ENCODE results near the gene TRPC3.

The TRPC3 gene

DNA sequence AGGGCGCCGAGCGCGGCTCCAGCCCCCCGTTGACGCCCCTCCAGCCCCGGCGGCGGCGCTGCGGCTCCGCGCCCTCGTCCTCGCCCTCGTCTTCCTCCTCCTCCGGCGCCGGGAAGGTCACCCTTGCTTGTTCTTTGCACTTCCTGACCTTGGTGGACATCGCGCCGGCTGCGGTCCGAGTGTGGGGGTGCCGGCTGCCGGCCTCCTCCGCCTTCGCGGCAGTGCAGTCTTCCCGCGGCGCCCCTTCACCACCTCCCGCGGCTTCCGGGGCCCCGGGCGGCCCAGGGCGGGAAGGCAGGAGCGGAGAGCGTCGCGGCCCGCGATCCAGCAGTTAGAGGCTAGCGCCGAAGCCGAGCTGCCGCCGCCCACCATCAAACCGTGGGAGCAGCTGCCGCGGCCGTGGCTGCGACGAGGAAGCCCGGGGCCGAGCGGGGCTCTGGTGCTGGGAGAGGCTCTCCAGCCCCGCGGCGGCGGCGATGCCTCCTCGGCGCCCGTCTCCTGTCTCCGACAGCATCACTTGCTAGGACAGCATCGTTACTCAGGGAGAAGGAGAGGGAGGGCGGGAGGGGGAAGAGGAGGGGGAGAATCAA is at the start of gene TRPC3:
Gene TRPC3, minus strand, starts transcription at position 540 of the 590 bp plus-strand sequence. Its CDS starts 380 bp downstream, at position 160.
- DNase-seq = peak; percentile 2 to 4

DNA sequence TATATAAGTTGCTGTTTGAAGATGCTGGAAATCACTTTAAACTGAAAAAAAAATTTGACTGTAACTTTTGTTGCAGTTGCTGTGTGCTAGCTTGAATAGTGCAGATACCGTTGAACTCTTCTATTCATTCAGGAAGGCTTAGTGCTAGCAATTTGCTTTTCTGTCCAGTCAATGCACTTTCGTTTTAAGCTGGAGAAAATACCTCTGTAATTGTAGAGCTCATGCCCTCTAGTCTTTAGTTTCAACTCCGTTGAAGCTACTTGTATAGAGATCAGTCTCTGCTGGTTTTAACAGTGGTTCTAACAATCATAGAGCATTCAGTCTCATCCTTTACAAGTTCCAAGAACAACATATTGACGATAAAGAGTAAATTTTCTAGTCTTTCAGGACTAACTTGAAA is 49.0 kb upstream of the TRPC3 start:
- DNase-seq = no peak

DNA sequence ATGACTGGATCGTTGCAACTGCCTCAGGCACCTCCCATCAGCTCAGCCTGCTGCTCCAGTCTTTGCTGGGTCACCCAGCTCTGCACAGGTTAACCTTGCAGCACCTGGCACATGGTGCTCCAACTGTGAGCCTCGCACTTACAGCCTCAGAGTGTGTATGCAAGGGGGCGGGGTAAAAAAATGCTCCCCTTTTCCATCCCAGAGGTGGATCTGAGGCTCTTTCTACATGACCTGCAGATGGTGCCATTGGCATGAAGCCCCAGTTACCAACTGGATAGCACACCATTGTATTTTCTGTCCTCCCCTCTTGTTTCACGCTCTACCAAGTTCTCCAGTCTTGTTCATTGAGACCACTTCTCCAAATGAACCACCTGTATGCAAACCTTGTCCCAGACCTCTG is 46.2 kb upstream of the TRPC3 start:
- DNase-seq = peak in 1 of 2 experiments; percentile 19

DNA sequence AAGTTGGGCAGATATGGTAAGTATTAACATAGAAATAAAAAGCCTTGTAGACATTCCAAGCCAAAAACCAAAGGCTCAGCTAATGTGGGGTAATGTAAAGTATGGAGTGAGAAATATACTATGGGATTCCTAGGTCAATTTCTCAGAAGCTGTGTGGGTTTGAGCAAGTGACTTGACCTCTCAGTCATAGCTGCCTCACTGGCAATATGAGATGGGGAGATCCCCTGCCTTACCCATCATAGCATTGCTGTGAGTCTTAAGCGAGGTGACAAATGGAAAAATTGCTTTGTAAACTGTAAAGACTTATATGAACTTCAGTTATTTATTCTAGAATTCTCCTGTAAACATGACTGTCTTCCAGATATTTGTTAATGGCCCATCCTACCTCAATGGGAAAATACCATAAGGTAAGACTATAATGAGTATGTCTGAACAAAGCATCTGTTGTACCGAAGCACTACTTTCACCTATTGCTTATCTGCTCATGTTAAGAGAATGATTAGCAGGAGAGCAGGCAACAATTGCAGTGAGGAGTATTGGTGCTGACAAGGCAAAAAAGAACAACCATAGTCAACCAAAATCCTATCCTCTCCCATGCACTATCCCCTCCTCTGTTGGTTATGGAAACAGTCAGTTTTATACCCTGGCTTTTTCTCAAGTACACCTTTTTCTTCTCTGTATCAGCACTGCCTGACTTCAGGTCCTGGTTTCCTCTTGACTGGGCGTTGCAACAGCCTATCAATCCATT is 44.1 kb upstream of the TRPC3 start:
- DNase-seq = no peak

DNA sequence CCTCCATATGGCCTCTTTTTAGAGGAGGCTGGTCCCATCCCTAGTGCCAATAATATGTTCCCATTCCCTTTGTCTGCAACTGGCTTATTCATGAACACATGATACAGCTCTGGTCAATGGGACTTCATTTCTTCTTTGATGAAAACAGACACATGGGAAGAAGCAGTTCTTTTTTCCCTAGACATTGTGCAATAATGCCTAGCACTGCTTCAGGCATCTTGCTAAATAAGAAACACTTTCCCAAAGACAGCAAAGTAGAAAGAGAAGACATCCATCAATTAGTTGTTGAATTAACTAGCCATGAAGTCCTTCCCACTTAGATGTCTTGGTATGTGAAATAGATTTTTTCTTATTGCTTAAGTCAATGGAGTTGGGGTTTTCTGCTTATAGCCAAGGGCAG is 40.1 kb upstream of the TRPC3 start:
- DNase-seq = no peak

DNA sequence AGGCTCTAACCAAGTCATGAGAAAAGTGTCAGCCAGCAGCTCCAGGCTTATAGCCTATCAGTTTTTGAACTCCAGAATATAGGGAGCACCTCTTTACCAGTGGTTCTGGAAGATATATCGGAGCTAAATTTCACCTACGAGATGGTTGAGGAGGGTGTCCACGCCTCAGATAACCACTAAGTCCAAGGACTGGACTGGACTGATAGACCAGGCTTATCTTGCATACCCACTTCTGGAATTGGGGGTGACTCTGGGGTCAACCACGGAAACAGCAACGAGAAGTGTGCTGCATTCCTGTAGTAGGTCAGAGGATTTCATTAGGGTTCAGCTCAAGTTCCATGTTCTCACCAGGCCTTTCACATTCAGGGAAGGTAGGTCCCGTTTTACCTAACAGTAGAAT is 38.6 kb upstream of the TRPC3 start:
- DNase-seq = no peak

DNA sequence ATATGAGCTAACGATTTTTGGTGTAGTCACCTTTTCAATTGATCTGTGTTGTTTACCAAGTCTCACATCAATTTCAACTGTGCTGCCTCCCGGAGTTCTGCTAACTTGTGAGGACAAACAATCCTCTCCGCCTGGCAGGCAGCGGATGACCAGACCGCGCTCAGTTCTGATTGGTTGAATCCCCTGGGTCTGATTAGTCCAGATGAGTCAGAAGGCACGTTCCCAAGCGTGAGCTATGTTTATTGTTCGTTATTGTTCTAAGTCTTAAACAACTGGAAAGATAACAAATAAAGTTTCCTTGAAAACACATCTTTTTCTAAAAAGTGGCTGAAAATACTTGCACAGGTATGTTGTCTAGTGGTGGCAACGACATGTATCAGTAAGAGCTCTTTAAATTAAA is 37.9 kb upstream of the TRPC3 start:
- DNase-seq = no peak

DNA sequence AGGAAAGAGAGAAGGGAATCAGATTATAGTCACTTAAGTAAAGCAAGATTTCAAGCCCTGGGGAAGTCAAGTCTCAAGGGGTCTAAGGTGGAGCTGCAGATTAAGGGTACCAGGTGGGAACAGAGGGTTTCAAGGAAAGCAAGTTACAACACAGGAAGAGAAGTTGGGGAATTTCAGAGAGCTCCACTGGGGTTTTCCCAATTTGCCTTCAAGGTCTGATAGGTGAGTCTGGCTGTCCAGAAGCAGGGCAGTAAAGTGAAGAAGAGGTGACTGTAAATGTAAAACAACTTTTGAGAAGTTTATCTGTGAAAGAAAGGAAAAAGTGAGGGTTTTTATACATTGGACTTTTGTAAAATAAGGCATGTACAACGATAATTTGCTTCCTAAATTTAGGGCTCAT is 37.1 kb upstream of the TRPC3 start:
- no peak for DNase-seq

DNA sequence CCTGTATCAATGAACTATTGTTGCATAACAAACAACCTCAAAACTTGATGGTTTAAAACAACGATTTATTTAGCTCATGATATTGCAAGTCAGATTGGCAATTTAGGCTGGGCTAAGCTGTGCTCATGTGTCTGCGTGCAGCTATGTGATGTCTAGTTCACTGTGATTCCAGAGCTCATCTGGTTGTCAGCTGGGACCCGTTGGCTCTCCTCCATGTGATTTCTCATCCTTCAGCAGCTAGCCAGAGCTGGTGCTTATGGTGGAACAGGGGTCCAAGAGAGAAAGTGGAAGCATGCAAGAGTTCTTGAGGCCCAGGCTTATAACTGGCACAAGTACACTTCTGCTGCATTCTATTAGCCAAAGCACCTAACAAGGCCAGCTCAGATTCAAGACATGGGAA is 28.8 kb upstream of the TRPC3 start:
- DNase-seq = no peak

DNA sequence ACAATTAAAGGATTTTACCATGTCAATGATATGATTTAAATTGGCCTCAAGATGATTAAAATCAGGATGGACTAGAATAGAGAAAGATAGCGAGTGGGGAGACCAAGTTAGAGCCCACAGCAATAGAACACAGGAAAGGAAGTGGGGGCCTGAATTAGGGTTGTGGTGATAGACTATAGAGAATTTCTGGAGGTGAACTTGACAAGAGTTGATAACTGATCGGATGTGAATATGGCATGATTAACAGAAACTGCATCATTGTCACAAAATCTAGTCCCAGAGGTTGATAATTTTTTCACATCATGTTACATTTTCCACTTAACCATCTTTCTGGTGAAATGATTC is 26.3 kb upstream of the TRPC3 start:
- no peak for DNase-seq

DNA sequence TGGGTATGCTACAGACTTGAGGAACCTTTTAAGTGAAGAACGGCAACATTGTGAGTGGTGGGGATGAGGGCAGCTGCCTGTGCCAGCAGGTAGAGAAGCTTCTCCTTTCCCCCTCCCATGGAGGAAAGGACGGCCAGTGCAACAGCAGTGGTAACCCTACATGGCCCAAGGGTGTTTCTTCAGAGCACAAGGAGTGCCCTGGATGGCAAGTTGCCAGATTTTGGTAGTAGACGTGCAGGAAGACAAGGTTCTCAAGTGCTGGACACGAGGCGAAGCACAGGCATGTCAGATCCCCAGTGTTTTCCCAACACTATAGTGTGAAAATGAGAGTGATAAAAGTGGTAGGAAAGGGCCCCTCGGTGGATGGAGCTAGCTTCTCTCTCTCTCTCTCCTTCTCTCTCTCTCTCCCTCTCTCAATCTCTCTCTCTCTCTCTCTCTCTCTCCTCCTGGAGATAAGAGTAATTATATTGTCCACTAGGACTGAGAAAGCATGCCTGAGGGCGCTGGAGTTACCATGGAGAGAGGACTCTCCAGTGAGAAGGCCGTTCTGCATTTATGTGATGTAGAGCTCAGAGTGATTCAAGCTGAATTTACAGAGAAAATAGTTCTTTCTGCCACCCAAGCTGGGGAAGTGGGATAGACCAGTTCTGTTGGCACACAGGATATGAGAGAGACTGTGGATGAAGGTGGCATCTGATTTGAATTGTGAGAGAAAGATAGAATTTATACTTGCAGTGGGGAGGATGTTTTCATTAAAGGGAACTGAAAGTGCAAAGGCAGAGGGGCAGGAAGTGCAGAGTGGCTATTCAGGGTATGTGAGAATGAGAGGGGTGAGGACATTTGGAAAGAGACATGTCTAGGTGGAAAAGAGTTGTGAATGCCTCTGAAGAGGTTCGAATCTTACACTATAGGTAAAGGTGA is 25.7 kb upstream of the TRPC3 start:
- DNase-seq = no peak

DNA sequence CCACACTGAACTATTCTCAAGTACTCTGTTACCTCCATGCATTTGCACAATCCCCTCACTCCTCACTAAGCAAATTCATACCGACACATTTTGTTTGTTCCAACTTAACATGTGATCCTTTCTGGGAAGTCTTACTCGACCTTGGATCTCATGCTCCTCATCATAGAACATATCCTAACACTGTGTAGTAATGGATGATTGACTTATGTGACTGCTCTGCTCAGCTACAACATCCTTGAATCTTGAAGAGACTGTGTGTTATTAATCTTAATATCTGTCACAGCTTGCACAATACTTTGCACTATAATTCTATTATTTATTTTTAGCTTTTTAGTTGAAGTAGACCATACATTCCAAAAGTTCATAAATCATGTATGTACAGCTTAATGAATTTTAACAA is 23.9 kb upstream of the TRPC3 start:
- no peak for DNase-seq

DNA sequence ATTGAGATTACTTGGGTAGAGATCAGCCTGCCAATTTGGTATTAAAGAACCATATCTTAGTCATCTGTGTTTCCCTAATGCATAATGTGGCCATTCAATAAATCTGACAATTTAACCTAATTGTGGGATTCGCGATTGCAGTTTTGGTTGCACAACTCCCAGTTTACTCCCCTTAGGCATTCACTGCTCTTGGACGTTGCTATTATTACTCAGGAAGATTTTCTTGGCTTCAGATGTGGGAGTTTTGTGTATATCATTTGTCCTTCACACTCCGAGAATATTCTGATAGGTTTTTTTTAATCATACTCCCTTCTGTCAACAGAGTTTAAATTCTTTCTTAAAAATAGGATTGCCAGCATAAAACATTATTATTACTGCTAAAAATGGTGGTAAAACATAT is 22.0 kb upstream of the TRPC3 start:
- no peak for DNase-seq

DNA sequence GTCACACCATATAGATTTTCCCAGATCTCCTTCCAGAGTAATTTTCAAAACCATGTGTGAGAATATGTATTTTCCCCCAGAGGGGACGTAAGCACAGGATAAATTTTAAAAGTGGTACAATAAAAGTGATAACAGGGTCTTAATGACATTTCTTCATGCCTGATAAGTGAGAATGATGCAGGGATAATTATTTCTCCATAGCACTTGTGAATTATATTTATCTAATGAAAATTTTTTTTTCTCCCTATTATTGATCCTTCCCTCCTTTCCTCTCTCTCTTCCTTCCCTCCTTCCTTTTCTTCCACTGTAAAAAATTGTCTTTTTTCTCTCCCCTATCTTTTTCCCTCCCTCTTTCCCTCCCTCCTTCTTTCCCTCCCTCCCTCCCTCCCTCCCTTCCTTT is 17.0 kb upstream of the TRPC3 start:
- DNase-seq = no peak

DNA sequence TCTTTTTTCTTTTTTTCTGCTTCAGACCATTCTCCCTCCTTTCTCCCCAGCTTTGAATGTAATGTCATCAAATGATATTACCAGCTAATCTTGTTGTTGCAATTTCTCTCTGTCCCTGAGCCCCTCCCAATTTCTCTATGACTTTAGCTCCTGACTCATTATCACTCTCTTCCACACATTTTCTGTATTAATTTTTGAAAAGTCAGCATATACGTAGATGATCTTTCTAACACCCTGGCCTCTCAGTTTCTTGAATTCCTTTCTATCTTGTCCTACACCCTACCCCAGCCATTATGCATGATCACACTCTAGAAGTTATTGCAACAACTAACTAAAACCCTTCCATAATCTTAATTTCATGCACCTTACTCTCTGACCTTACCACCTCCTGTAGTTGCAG is 13.1 kb upstream of the TRPC3 start:
- DNase-seq = no peak

DNA sequence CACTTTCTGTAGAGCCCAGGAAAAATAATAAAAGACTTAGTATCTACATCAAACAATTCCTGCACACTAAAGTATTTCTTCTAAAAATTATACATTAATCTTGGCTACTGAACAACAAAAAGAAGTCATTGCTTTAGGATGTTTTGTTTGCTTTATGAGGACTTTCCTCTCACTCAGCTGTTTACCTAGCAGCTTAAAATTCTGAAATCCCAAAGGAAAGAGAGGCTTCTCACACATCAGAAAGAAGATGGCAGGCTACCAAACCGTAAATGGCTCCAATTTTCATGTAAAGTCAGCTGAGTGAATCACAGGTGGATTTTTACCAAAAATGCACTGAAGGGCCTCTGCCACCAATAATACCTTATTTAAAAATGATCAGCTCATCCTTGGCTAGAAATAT is 9.0 kb upstream of the TRPC3 start:
- no peak for DNase-seq

DNA sequence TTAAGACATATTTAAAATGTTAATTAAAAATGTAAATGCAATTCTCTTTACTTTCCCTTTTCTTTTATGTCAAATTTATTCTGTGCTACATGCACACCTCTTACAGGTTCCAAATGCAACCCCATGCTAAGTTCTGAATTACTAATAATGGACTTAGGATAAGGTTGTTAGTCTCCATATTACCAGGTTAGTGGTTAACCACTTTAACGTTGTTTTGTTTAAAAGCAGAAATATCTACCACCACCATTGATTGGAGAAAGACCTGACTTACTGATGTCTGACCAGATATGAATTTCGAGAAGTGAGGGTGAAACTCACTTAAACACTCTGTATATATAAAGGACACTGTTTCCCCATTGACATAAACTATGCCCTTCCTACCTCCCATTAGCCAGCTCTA is 6.9 kb upstream of the TRPC3 start:
- DNase-seq = no peak

DNA sequence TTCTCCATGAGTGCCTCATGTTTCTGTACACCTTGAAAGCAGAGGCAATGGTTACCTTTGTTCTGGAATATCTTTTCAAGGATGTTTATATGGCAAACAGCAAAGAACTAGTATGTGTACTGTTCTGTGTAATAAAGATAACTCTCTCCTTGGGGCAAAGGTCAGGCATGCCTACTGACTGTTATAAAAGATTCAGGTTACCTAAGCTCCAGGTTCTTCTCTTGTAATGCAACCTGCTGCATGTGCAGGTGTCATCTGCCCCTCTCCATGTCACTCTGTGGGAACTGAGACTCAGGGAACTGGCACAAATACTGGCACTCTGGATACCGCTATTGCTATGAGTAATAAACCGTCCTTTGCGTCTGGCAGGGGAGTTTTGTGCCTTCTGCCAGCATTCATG is 5.4 kb upstream of the TRPC3 start:
- DNase-seq = no peak

DNA sequence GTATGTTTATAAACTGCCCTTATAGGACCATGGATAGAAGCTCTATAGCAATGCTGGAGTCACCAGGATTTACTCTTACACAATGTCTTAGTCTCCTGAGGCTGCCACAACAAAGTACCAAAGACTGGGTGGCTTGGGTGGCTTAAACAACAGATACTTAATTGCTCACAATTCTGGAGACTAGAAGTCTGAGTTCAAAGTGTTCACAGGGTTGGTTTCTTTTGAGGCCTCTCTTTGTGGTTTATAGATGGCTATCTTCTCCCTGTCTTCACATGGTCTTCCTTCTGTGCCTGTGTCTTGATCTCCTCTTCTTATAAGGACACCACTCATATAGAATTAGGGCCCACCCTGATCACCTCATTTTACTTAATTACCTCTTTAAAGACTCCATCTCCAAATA is 2.0 kb upstream of the TRPC3 start:
- DNase-seq = no peak

DNA sequence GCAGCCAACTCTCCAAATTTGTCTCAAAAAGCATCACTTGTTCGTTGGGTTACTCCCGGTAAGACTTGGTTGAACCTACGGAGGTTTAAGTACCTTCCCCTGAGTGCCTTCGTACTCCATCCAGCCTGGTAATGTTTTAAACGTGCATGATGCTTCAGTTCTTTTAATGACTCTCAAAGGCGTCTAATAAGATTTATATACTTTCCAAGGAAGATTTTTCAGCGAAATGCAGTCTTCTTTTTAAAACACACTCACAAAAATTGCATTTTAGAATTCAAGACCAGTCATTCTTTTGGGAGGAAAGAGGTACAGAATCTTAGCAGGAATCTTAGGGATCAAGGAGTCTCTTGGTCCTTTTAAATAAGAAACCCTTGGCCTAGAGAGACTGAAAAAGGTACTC is 430 bp upstream of the TRPC3 start:
- no peak for DNase-seq

DNA sequence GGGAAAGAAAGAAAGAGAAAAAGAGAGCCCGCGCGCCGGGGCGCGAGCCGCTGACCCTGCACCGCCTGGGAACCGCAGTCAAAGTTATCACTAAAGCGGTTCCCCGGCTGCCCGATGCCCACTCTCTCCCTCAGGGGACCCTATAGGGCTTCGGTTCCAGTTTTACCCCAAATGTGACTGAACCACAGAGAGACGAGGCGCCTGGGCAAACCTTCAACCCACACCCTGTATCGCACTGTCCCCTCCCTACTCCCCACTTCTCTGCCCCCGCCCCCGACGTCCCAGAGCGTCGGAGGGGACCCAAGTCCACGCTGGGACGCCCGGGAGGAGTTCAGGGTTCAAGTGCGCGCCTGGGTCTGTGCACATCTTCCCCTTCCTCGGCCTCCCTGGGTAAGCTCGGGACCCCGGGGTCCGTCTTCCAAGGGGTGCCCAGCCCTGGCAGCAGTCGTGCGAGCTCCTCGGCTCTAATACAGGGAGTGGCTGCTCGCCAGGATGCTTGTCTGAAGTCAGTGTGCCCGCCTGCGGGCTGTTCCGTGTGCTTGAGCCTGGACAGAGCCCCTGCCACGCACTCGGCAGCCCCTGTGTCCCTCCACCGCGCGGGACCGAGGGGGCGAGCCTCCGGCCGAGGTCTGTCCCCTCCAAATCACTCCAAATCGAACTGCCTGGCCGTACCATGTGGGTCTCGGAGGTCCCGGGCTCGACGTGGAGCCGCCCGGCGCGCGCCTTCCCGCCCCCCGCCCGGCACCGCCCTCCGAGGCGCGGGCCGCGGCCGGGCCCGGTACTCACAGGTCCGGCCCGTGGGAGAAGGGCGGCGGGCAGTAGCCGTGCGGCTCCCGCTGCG is 960 bp downstream of the TRPC3 start:
- DNase-seq = peak in 1 of 2 experiments; percentile 1

DNA sequence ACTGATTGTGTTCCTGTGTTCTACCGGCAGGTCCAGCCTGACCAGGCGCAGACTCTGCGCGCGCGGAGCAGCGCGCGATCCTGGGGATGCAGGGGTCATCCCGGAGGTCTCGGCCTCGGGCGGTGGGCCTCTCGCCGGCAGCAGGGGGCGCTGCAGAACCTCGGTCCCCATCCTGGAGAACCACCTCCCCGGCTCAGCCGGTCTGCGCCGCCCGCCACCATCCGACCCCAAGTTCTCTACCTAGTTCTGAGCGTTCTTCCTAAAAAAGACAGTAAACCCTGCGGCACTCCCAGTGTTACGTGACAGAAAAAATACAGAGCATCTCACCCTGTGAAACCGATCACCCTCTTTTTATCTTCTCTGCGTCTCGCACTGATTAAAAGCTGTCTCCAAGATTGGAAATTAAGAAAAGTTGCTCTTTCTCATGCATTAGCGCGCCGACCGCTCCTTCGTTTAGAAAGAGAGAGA is 1.6 kb downstream of the TRPC3 start:
- peak; percentile 52 to 57 for DNase-seq

DNA sequence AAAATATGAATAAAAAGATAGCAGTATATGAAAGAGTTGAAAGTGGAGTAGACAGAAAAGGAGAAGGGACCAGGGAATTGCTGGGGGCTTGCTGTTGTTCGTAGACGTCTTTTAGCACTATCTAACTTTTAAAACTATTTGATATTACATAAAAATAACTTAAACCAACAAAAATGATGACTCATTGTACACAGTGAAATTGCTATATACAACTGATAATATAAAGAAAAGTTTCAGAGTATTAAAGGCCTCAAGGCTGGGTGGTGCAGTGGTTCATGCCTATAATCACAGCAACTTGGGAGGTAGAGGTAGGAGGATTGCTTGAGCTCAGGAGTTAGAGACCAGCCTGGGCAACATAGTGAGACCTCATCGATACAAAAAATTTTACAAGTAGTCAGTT is 5.2 kb downstream of the TRPC3 start:
- no peak for DNase-seq

Data from NCI-H2081 (cell line).